GM13976 (cell line): ENCODE data around the gene MRTFA.
"Not testable (repeated sequence)": the region's sequence is repeated elsewhere in the genome, so short reads cannot be mapped to it uniquely, and the experiment has no call there.

Experiments
- DNase-seq: peaks from one replicate; pipeline ENCODE4 v3.0.0; 2012; ENCODE audit warnings: low spot score
- in situ Hi-C: fragments of 300-500 bp; cut with MboI; formaldehyde crosslinking; loops from one replicate; pipeline ENCODE4 v1.12.0; 2022; ENCODE audit warnings: low sequenced_read_pairs, mixed read lengths, inconsistent platforms; ENCODE audit not compliant: unreplicated experiment
- TF ChIP-seq, protein P1 (sequence below): IDR thresholded peaks from 2 replicates; pipeline ENCODE4 v1.5.1; 2012; ENCODE audit warnings: borderline replicate concordance, mild to moderate bottlenecking; ENCODE audit not compliant: insufficient read depth; ENCODE audit errors: extremely low read depth, missing control alignments, control extremely low read depth

Gene MRTFA

DNA sequence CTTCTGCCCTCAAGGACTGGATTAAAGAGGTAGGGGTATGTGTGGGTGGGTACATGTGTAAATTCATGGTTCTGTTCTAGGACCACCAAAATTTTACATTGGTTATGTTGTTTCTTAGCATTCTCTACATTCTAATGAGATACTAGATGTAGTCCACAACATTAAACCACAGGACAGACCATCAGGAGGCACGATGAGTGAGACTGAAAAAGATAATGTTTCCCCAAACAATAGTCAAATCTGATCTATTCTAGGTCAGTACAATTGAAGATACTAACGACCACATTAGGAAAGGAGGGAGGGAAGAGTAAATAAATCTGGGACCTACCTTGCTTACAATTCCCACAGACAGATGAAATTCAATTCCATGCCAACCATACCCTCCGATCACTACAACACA lies 42.2 kb downstream of the MRTFA start:
- in situ Hi-C loops, result no loop called here
- TF ChIP-seq, protein P1, sequence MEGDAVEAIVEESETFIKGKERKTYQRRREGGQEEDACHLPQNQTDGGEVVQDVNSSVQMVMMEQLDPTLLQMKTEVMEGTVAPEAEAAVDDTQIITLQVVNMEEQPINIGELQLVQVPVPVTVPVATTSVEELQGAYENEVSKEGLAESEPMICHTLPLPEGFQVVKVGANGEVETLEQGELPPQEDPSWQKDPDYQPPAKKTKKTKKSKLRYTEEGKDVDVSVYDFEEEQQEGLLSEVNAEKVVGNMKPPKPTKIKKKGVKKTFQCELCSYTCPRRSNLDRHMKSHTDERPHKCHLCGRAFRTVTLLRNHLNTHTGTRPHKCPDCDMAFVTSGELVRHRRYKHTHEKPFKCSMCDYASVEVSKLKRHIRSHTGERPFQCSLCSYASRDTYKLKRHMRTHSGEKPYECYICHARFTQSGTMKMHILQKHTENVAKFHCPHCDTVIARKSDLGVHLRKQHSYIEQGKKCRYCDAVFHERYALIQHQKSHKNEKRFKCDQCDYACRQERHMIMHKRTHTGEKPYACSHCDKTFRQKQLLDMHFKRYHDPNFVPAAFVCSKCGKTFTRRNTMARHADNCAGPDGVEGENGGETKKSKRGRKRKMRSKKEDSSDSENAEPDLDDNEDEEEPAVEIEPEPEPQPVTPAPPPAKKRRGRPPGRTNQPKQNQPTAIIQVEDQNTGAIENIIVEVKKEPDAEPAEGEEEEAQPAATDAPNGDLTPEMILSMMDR, result no peak
- DNase-seq, result no peak

DNA sequence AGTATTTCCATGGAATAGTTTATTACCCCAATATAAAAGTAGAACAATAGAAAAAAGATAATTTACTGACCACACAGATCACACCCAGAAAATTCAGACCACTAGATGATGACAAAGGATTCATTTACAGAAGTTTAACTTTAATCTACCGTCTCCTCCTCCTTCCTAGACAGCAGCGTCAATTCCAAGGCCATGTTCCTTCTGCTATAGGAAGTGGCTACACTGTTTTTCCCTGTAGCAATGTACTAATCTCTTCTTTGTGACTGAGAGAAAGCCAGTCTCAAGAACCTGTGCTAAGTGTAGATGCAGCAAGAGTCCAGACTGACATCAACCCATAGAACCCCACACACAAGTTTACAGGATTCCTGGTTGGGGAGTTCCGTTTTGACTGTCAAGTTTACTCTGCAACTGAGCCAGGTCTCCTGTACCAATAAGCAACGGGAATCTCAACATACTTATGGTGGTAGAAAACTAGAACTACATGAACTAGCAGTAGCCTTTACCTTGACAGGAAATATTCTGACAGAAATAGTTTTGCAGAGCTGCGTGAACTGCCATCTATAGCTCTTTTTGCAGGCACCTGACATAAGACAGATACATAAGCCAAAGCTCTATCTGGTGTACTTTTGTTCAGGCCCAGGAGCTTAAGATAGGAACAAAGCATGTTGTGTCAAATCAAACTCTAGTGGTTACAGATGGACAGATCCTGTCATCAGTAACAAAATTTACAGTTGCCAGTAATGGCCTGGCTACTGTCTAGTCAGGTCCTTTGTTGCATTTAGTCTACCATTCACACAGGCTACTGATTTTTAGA lies 42.9 kb downstream of the MRTFA start:
- in situ Hi-C loops, result no loop called here
- DNase-seq, result peak; percentile 32
- TF ChIP-seq, protein P1, result no peak

DNA sequence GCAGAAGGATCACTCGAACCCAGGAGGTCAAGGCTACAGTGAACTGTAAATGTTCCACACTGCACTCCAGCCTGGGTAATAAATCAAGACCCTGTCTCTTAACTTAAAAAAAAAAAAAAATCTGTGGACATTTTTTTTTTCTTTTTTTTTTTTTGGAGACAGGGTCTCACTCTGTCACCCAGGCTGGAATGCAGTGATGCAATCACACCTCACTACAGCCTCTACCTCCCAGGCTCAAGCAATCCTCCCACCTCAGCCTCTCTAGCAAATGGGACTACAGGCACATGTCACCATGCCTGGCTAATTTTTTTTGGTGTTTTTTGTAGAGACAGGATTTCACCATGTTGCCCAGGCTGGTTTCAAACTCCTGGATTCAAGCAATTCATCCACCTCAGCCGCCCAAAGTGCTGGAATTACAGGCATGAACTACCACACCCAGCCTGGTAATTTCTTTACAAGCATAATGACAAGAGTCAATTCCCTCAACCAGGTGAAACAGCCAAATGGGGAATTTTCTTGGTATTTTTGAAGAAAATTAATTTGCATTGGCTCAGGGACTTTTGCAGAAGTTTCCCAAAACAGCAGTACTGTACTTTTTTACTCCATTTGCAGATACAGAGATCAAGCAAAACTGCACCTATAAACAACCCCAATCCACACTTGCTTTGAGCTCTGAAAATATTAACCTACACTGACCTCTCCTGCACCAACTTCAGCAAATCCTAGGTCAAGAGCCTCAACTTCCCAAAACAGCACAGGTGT lies 44.0 kb downstream of the MRTFA start:
- DNase-seq, result peak; percentile 42
- in situ Hi-C loops, result no loop called here
- TF ChIP-seq, protein P1, result no peak

DNA sequence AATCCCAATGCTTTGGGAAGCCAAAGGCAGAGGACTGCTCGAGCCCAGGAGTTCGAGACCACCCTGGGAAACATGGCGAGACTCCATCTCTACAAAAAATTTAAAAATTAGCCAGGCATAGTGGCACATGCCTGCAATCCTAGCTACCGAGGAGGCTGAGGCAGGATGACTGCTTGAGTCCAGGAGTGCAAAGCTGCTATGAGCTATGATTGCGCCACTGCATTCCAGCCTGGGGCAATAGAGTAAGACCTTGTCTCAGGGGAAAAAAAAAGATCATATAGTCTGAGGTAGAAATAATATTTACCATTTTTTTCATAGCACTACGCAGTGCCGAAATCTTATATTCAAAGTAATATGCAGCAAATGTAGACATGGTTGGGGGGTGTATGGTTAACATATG lies 47.8 kb downstream of the MRTFA start:
- DNase-seq, result no peak
- in situ Hi-C loops, result no loop called here
- TF ChIP-seq, protein P1, result no peak

DNA sequence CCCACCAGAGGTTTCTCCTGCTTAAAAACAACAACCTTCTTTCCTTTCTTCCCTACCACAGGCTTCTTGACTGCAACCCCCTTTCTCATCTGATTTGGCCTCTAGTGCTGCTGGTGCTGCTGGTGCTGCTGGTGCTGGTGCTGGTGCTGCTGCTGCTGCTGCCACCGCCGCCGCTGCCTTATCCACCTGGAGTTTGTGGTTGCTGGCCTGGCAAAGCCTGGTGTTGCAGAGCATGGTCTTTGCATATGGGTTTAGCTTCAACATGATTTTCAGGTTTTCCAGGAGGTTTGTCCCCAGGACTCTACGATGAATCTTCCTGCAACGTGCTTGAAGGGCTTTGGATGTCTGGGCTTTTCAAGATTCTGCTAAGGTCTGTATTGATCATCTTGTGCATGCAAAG lies 49.7 kb downstream of the MRTFA start:
- DNase-seq, result no peak
- in situ Hi-C loops, result no loop called here
- TF ChIP-seq, protein P1, result no peak

DNA sequence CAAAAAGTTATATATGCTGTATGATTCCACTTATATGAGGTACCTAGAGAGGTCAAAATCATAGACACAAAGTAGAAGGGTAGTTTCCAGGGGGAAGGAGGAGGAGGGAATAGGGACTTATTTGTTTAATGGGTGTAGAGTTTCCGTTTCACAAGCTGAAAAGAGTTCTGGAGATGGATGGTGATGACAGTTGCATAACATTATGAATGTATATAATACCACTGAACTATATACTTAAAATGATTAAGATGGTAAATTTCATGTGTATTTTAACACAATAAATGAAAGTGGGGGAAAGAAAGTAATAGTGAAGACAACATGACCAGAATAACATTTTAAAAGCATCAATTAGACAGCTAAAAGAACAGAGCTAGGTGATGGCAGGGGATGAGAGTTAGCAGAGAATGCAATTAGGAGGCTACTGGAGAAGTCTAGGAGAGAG lies 51.2 kb downstream of the MRTFA start:
- DNase-seq, result no peak
- in situ Hi-C loops, result no loop called here
- TF ChIP-seq, protein P1, result no peak

DNA sequence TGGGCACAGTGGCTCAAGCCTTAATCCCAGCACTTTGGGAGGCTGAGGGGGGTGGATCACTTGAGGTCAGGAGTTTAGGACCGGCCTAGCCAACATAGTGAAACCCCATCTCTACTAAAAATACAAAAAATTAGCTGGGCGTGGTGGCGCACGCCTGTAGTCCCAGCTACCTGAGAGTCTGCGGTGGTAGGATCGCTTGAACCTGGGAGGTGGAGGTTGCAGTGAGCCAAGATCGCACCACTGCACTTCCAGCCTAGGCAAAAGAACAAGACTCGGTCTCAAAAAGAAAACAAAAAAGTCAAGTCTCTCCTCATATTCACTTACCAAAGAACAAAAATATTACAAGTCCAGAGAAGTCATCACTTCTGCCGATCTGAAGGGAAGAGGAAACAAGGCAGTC lies 51.8 kb downstream of the MRTFA start:
- DNase-seq, in situ Hi-C loops: not testable (repeated sequence)
